HepG2 (cell line): Measurements from ENCODE around the gene WDR18. TPM values are rescaled to one million over a fixed set of nuclear protein-coding genes. Genes with fewer than 3 reads are reported as not detected.
A peak's percentile ranks its signal among the peaks of the same experiment; 100 is the strongest.

Source experiments
- ADNP ChIP-seq: sonication (generic); formaldehyde crosslinking; IDR thresholded peaks from 2 replicates; pipeline ENCODE4 v1.4.0; 2020; ENCODE audit warnings: missing genetic modification reagents
- ARID5B ChIP-seq: IDR thresholded peaks from 2 replicates; pipeline ENCODE4 v1.4.0; 2020; ENCODE audit warnings: mild to moderate bottlenecking, missing genetic modification reagents
- BCL6 ChIP-seq: IDR thresholded peaks from 2 replicates; pipeline ENCODE4 v1.6.1; 2016; ENCODE audit warnings: missing genetic modification reagents, missing compliant biosample characterization
- CENPBD1 ChIP-seq: sonication (generic); formaldehyde crosslinking; IDR thresholded peaks from 2 replicates; pipeline ENCODE4 v1.8.0; 2022; ENCODE audit warnings: missing genetic modification reagents, low read depth, mild to moderate bottlenecking, borderline replicate concordance
- EHMT2 ChIP-seq: fragments of 200-600 bp; sonication (generic); IDR thresholded peaks from 2 replicates; pipeline ENCODE4 v1.7.0; 2017; ENCODE audit warnings: antibody characterized with exemption, low read depth, low read length, borderline replicate concordance
- ETV5 ChIP-seq: IDR thresholded peaks from 2 replicates; pipeline ENCODE4 v1.6.1; 2018; ENCODE audit warnings: missing biosample characterization, missing genetic modification reagents, inconsistent platforms, borderline replicate concordance
- FLYWCH1 ChIP-seq: sonication (generic); formaldehyde crosslinking; IDR thresholded peaks from 2 replicates; pipeline ENCODE4 v1.8.1; 2023; ENCODE audit warnings: mild to moderate bottlenecking, missing genetic modification reagents
- FOXA3 ChIP-seq: IDR thresholded peaks from 2 replicates; pipeline ENCODE4 v1.6.1; 2016; ENCODE audit warnings: missing genetic modification reagents, missing compliant biosample characterization
- GATAD2A ChIP-seq: IDR thresholded peaks from 2 replicates; pipeline ENCODE4 v1.6.1; 2016
- GTF2F1 ChIP-seq: fragments of 150-350 bp; IDR thresholded peaks from 2 replicates; pipeline ENCODE4 v1.6.1; 2014; ENCODE audit warnings: low read length
- IKZF1 ChIP-seq: fragments of 450-650 bp; IDR thresholded peaks from 2 replicates; pipeline ENCODE4 v1.7.1; 2016
- IRX3 ChIP-seq: sonication (generic); formaldehyde crosslinking; IDR thresholded peaks from 2 replicates; pipeline ENCODE4 v1.8.1; 2023; ENCODE audit warnings: mild to moderate bottlenecking, low read depth, missing genetic modification reagents, borderline replicate concordance
- ISX ChIP-seq: sonication (generic); formaldehyde crosslinking; conservative IDR thresholded peaks from 2 replicates; pipeline ENCODE4 v1.5.0; 2020; ENCODE audit warnings: missing genetic modification reagents
- MED1 ChIP-seq: sonication (generic); formaldehyde crosslinking; IDR thresholded peaks from 2 replicates; pipeline ENCODE4 v1.4.0; 2020; ENCODE audit warnings: missing genetic modification reagents
- POLR2AphosphoS5 ChIP-seq: IDR thresholded peaks from 2 replicates; pipeline ENCODE4 v1.6.1; 2012; ENCODE audit warnings: low read depth, low read length
- PTBP1 ChIP-seq: fragments of 200-400 bp; formaldehyde crosslinking; IDR thresholded peaks from 2 replicates; pipeline ENCODE4 v1.6.1; 2018; ENCODE audit warnings: low read length, low read depth; ENCODE audit not compliant: poor library complexity, severe bottlenecking
- STAG1 ChIP-seq: sonication (generic); formaldehyde crosslinking; IDR thresholded peaks from 2 replicates; pipeline ENCODE4 v1.4.0; 2020; ENCODE audit warnings: missing genetic modification reagents
- TFE3 ChIP-seq: IDR thresholded peaks from 2 replicates; pipeline ENCODE4 v1.6.1; 2016
- ZBTB25 ChIP-seq: IDR thresholded peaks from 2 replicates; pipeline ENCODE4 v1.6.1; 2018; ENCODE audit warnings: missing genetic modification reagents
- ZMYM2 ChIP-seq: sonication (generic); formaldehyde crosslinking; IDR thresholded peaks from 2 replicates; pipeline ENCODE4 v1.8.0; 2022; ENCODE audit warnings: mild to moderate bottlenecking, missing genetic modification reagents
- ZNF20 ChIP-seq: sonication (generic); formaldehyde crosslinking; IDR thresholded peaks from 2 replicates; pipeline ENCODE4 v1.4.0; 2020; ENCODE audit warnings: mild to moderate bottlenecking, moderate library complexity, missing genetic modification reagents
- ZNF326 ChIP-seq: sonication (generic); formaldehyde crosslinking; IDR thresholded peaks from 2 replicates; pipeline ENCODE4 v1.4.0; 2020; ENCODE audit warnings: missing genetic modification reagents, borderline replicate concordance
- ZNF329 ChIP-seq: sonication (generic); formaldehyde crosslinking; IDR thresholded peaks from 2 replicates; pipeline ENCODE4 v1.9.0; 2021; ENCODE audit warnings: low read depth, mild to moderate bottlenecking, missing genetic modification reagents
- ZNF563 ChIP-seq: sonication (generic); formaldehyde crosslinking; IDR thresholded peaks from 2 replicates; pipeline ENCODE4 v1.8.0; 2022; ENCODE audit warnings: mild to moderate bottlenecking, moderate library complexity, missing genetic modification reagents
- ZNF703 ChIP-seq: sonication (generic); formaldehyde crosslinking; IDR thresholded peaks from 2 replicates; pipeline ENCODE4 v1.5.1; 2020; ENCODE audit warnings: missing genetic modification reagents, mild to moderate bottlenecking, moderate library complexity, borderline replicate concordance
- ZNF766 ChIP-seq: sonication (generic); formaldehyde crosslinking; IDR thresholded peaks from 2 replicates; pipeline ENCODE4 v1.5.0; 2020; ENCODE audit warnings: missing genetic modification reagents, borderline replicate concordance
- polyA plus RNA-seq, 8 experiments: library from polyadenylated mRNA; depleted of rRNA in 3 of 8; stranded (reverse) in 7 of 8; unstranded in 1 of 8; fragments of >200 nt; fragmentation: Illumina TruSeq in 4 of 8; extraction: Trizol in 4 of 8; gene quantifications; 2 replicates each; pipeline versions ENCODE4 v1.2.1 to v1.2.3, GENCODE V29; 2011 to 2016; ENCODE audit warnings: low read depth in 4 of 8, missing spikeins in 1 of 8, mixed read lengths in 1 of 8; ENCODE audit not compliant: insufficient read depth in 1 of 8
- total RNA-seq, 5 experiments: library from RNA; depleted of rRNA; stranded (reverse); fragments of >200 nt; fragmentation: Illumina TruSeq; extraction: Trizol; gene quantifications; 2 replicates each; pipeline ENCODE4 v1.2.3, GENCODE V29; 2016; ENCODE audit warnings: low read depth in 1 of 5

Gene WDR18
- total and polyA plus RNA-seq, 2 of the 13 experiments (the other 11 are each of a cell fraction or from before 2014, with no cell fraction given), result 36.4 to 47.6 TPM

GRCh38 chr19:982567-983170 is 1.5 kb upstream of the WDR18 start (continued):
- TF ChIP-seq ZBTB25 (CRISPR knock-in tag) (no peak), CENPBD1 (CRISPR knock-in tag) (no peak), ARID5B (no peak), ADNP (CRISPR knock-in tag) (no peak; the same call in 1 of the 2 replicates), GATAD2A (CRISPR knock-in tag) (no peak), TFE3 (no peak), ZNF329 (CRISPR knock-in tag) (peak; percentile 51; the same call in 1 of the 2 replicates), IKZF1 (no peak), ZNF20 (CRISPR knock-in tag) (no peak), ZNF326 (no peak), MED1 (CRISPR knock-in tag) (peak; percentile 66), STAG1 (peak; percentile 97), PTBP1 (no peak), ISX (CRISPR knock-in tag) (no peak), FLYWCH1 (CRISPR knock-in tag) (no peak), GTF2F1 (no peak), ZNF766 (CRISPR knock-in tag) (no peak), BCL6 (CRISPR knock-in tag) (no peak), ZNF563 (CRISPR knock-in tag) (0 out of 2 replicates have a peak, but pooled peaks have one; percentile 24), POLR2AphosphoS5 (no peak), IRX3 (CRISPR knock-in tag) (0 out of 2 replicates have a peak, but pooled peaks have one; percentile 56), ZMYM2 (CRISPR knock-in tag) (no peak), ZNF703 (no peak), ETV5 (CRISPR knock-in tag) (no peak), FOXA3 (CRISPR knock-in tag) (peak; percentile 25; the same call in 1 of the 2 replicates), EHMT2 (no peak)
